MM.1S (cell line): Measurements from ENCODE around the gene FAM107B.

Source experiments
- EZH2 ChIP-seq: fragments of 300-600 bp; sonication (generic); optimal IDR thresholded peaks from 2 replicates; pipeline ENCODE3; 2017; ENCODE audit warnings: low read depth, mild to moderate bottlenecking, antibody characterized with exemption, low read length, mixed read lengths
- EZH2phosphoT487 ChIP-seq: fragments of 300-600 bp; sonication (generic); IDR thresholded peaks from 2 replicates; pipeline ENCODE4 v1.6.1; 2018; ENCODE audit warnings: antibody characterized with exemption, low read length
- TF ChIP-seq, protein P1 (sequence below): fragments of 300-600 bp; sonication (generic); IDR thresholded peaks from 2 replicates; pipeline ENCODE4 v1.5.1; 2016; ENCODE audit warnings: antibody characterized with exemption, low read length, mixed read lengths

DNA sequence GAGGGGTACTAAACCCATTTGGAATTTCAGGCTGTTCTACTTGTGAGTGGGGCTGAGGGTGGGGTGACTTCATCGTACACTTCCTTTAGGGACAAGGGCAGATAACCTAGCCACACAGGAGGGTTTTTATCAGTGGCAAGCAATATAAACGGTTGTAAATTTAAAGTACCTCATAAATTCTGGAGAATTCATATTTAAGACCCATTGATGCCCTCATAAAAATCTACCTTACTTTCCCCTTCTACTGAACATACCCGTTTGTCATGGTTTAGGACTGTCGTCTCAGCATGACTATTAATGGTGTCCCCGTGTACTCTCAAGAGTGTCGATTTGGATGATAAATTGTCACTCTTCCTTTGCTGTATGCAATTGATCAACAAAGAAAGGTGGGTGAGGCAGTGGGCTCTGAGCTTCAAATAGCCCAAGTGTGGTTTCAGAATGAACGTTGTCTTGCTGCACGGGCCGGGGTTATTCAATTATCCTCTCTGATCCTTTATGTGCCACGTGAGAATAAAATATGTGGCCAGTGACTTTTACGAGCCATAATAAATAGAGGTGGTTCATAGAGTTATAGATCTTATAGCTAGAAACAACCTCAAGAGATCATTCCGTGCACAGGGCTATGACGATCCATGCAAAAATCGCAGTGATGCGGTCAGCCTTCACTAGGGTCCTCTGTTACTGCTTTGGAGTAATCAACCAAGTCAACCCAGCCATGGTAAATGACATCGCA, 82.2 kb downstream of the FAM107B start:
- TF ChIP-seq, protein P1, sequence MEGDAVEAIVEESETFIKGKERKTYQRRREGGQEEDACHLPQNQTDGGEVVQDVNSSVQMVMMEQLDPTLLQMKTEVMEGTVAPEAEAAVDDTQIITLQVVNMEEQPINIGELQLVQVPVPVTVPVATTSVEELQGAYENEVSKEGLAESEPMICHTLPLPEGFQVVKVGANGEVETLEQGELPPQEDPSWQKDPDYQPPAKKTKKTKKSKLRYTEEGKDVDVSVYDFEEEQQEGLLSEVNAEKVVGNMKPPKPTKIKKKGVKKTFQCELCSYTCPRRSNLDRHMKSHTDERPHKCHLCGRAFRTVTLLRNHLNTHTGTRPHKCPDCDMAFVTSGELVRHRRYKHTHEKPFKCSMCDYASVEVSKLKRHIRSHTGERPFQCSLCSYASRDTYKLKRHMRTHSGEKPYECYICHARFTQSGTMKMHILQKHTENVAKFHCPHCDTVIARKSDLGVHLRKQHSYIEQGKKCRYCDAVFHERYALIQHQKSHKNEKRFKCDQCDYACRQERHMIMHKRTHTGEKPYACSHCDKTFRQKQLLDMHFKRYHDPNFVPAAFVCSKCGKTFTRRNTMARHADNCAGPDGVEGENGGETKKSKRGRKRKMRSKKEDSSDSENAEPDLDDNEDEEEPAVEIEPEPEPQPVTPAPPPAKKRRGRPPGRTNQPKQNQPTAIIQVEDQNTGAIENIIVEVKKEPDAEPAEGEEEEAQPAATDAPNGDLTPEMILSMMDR = no peak
- TF ChIP-seq EZH2 (no peak), EZH2phosphoT487 (no peak)
